ENCODE data around the gene CDK17.

DNA sequence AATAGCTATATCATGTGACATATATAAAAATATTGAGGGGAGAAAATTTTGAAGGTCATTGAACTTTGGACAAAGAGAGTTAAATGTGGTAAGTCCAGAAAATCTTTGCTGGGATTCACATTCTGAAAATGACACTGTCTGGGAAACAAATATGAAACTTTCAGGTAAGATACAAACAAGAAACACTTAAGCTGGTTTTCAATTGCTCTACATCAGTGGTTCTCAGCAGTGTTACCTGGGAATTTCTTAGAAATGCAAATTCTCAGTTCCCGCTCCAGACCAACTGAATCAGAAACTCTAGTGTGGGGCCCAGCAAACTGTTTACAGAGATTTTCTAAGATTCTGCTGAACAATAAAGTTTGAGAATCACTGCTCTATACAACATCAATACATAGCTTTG, 3.6 kb upstream of the CDK17 start:
- TF ChIP-seq, protein P1, sequence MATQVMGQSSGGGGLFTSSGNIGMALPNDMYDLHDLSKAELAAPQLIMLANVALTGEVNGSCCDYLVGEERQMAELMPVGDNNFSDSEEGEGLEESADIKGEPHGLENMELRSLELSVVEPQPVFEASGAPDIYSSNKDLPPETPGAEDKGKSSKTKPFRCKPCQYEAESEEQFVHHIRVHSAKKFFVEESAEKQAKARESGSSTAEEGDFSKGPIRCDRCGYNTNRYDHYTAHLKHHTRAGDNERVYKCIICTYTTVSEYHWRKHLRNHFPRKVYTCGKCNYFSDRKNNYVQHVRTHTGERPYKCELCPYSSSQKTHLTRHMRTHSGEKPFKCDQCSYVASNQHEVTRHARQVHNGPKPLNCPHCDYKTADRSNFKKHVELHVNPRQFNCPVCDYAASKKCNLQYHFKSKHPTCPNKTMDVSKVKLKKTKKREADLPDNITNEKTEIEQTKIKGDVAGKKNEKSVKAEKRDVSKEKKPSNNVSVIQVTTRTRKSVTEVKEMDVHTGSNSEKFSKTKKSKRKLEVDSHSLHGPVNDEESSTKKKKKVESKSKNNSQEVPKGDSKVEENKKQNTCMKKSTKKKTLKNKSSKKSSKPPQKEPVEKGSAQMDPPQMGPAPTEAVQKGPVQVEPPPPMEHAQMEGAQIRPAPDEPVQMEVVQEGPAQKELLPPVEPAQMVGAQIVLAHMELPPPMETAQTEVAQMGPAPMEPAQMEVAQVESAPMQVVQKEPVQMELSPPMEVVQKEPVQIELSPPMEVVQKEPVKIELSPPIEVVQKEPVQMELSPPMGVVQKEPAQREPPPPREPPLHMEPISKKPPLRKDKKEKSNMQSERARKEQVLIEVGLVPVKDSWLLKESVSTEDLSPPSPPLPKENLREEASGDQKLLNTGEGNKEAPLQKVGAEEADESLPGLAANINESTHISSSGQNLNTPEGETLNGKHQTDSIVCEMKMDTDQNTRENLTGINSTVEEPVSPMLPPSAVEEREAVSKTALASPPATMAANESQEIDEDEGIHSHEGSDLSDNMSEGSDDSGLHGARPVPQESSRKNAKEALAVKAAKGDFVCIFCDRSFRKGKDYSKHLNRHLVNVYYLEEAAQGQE (IDR thresholded peaks at IDR 0.05; ENCODE audit: insufficient read depth in 1 of 2, low read depth in 2 of 2, low read length in 2 of 2), result no peak
- TF ChIP-seq FOXP2 (optimal IDR thresholded peaks at IDR 0.05; ENCODE audit: borderline replicate concordance, extremely low read depth, extremely low read length, insufficient read depth) (no peak), TAF1 (IDR thresholded peaks at IDR 0.05; ENCODE audit: borderline replicate concordance, insufficient read depth, low read length) (no peak), POLR2AphosphoS5 (IDR thresholded peaks at IDR 0.05; ENCODE audit: low read depth, low read length) (no peak), SIN3A (IDR thresholded peaks at IDR 0.05; ENCODE audit: borderline replicate concordance, insufficient read depth, low read length) (no peak)
